ENCODE measurements around the gene UCP3.

UCP3 gene

GRCh38 chr11:73951797-73952196 is 57.1 kb downstream of the UCP3 start:
- no peak for DNase-seq (ENCODE audit: low spot score)

DNA sequence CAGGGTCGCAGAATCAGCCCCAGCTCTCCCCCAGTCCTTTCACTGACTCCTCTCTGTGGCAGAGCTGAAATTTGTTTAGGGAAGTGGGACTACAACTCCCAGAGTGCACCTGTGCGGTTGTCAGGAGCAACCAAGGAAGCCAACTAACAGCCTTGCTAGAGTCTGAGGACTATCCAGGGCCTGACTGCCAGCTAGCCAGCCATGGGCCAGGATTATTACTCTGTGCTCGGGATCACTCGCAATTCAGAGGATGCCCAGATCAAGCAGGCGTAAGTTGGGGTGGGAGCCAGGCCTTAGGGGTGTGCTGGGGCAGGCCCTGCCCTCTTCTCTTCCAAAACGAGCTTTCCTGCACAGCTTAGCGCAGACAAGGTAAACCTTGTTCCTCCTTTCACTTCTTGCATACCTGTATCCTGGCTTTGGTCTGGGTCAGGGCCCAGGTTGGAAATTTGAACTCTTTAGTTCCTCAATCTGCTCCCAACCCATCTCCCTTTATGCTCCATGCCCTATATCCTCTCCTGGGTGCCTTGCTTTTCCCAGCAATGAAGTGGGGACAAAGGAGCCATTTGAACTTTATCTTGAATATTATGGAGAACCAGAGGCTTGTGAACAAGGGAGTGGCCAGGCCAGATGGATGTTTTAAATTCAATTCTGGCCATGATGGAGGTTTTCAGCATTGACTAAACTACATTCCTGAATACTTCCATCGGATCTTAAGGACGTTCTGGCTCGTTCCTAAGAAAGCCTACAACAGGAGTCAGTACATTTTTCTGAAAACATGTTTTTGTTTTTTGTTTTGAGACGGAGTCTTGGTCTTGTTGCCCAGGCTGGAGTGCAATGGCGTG is 57.8 kb downstream of the UCP3 start, which contains the start of gene DNAJB13:
DNAJB13 (plus strand) TSS at position 158 of the 842 bp plus-strand sequence; CDS start at position 202, 44 bp downstream.
- no peak for DNase-seq (ENCODE audit: low spot score)
